Measurements from ENCODE around the gene BANK1. TPM values are rescaled to one million over a fixed set of nuclear protein-coding genes. Genes with fewer than 3 reads are reported as not detected.

BANK1 gene
- total and polyA plus RNA-seq, 2 donors from 2014 or later: 1.8 to 7.4 TPM

DNA sequence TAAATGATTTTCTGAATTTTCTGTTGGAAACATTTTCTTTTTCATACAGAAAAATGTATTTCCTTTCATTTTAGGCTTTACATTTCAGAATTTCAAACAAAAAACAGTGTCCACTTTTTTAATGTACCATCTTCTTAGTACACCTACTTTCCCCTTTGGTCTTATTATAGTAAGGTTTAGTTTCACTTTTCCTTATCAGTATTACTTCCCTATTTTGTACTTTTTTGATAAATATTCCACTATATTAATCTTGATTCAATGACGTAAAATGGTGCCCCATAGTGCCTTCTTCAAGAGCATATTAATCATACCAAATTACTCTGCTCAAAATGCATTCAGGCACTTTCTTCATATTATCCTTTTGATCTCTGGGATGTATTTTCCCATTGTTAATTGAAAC, 52.5 kb downstream of the BANK1 start:
- Histone ChIP-seq H3K4me1 (ENCODE audit: control insufficient read depth in 2 of 3, insufficient read depth in 2 of 3, low read depth in 1 of 3, low read length in 3 of 3) (no peaks in the 10 kb centered on the region), H3K4me3 (ENCODE audit: low read length in 3 of 3) (no peak overlapping the region), H3K9ac (ENCODE audit: low read length in 3 of 3) (no peak overlapping the region), H3K36me3 (ENCODE audit: control insufficient read depth in 2 of 3, insufficient read depth in 3 of 3, low read length in 3 of 3) (no peaks in the 10 kb centered on the region), H3K27ac (ENCODE audit: low read depth in 2 of 2, low read length in 2 of 2) (no peak overlapping the region), H3K9me3 (ENCODE audit: control insufficient read depth in 2 of 3, insufficient read depth in 1 of 3, low read length in 3 of 3) (no peaks in the 10 kb centered on the region), H3K27me3 (ENCODE audit: control insufficient read depth, insufficient read depth, low read length) (no peaks in the 10 kb centered on the region)
- FAIRE-seq (no peak), DNase-seq (no peak)
- TF ChIP-seq, protein P1, sequence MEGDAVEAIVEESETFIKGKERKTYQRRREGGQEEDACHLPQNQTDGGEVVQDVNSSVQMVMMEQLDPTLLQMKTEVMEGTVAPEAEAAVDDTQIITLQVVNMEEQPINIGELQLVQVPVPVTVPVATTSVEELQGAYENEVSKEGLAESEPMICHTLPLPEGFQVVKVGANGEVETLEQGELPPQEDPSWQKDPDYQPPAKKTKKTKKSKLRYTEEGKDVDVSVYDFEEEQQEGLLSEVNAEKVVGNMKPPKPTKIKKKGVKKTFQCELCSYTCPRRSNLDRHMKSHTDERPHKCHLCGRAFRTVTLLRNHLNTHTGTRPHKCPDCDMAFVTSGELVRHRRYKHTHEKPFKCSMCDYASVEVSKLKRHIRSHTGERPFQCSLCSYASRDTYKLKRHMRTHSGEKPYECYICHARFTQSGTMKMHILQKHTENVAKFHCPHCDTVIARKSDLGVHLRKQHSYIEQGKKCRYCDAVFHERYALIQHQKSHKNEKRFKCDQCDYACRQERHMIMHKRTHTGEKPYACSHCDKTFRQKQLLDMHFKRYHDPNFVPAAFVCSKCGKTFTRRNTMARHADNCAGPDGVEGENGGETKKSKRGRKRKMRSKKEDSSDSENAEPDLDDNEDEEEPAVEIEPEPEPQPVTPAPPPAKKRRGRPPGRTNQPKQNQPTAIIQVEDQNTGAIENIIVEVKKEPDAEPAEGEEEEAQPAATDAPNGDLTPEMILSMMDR (IDR thresholded peaks at IDR 0.05; ENCODE audit: borderline replicate concordance, extremely low read depth, insufficient read depth): no peak
- intact Hi-C loops (cut with DNase I): no loop called here

DNA sequence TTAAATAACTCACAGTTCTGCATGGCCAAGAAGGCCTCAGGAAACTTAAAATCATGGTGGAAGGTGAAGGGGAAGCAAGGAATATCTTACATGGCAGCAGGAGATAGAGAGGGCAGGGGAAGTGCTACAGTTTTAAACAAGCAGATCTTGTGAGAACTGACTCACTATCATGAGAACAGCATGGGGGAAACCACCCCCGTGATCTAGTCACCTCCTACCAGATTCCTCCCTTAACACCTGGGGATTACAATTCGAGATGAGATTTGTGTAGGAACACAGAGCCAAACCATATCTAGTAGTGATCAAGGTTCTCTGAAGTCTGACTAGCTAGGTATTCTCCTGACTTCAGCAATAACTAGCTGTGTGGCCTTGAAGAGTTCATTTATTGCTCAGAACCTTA, 56.0 kb downstream of the BANK1 start:
- H3K4me1 ChIP-seq (ENCODE audit: control insufficient read depth in 2 of 3, insufficient read depth in 2 of 3, low read depth in 1 of 3, low read length in 3 of 3): no peaks in the 10 kb centered on the region
- DNase-seq: no peak
- H3K36me3 ChIP-seq (ENCODE audit: control insufficient read depth in 2 of 3, insufficient read depth in 3 of 3, low read length in 3 of 3): no peaks in the 10 kb centered on the region
- H3K4me3 ChIP-seq (ENCODE audit: low read length in 3 of 3): no peak overlapping the region
- no peaks in the 10 kb centered on the region for H3K9me3 ChIP-seq (ENCODE audit: control insufficient read depth in 2 of 3, insufficient read depth in 1 of 3, low read length in 3 of 3)
- FAIRE-seq: no peak
- H3K9ac ChIP-seq (ENCODE audit: low read length in 3 of 3): no peak overlapping the region
- intact Hi-C loops (cut with DNase I): no loop called here
- H3K27me3 ChIP-seq (ENCODE audit: control insufficient read depth, insufficient read depth, low read length): no peaks in the 10 kb centered on the region
- TF ChIP-seq, protein P1 (IDR thresholded peaks at IDR 0.05; ENCODE audit: borderline replicate concordance, extremely low read depth, insufficient read depth): no peak
- no peak overlapping the region for H3K27ac ChIP-seq (ENCODE audit: low read depth in 2 of 2, low read length in 2 of 2)

DNA sequence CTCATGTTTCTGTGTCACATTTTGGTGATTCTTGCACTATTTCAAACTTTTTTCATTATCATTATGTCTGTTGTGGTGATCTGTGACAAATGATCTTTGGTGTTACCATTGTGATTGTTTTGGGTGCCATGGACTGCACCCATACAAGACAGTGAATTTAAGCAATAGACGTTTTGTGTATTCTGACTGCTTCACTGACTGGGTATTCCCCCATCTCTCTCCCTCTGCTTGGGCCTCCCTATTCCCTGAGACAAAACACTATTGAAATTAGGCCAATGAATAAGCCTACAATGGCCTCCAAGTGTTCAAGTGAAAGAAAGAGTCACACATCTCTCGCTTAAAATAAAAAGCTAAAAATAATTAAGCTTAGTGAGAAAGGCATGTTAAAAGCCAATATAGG, 60.2 kb downstream of the BANK1 start:
- DNase-seq: no peak
- Histone ChIP-seq H3K9ac (ENCODE audit: low read length in 3 of 3) (no peak overlapping the region), H3K27me3 (ENCODE audit: control insufficient read depth, insufficient read depth, low read length) (no peaks in the 10 kb centered on the region), H3K4me3 (ENCODE audit: low read length in 3 of 3) (no peak overlapping the region), H3K9me3 (ENCODE audit: control insufficient read depth in 2 of 3, insufficient read depth in 1 of 3, low read length in 3 of 3) (no peaks in the 10 kb centered on the region), H3K36me3 (ENCODE audit: control insufficient read depth in 2 of 3, insufficient read depth in 3 of 3, low read length in 3 of 3) (no peaks in the 10 kb centered on the region), H3K4me1 (ENCODE audit: control insufficient read depth in 2 of 3, insufficient read depth in 2 of 3, low read depth in 1 of 3, low read length in 3 of 3) (no peaks in the 10 kb centered on the region), H3K27ac (ENCODE audit: low read depth in 2 of 2, low read length in 2 of 2) (no peak overlapping the region)
- no peak for FAIRE-seq
- TF ChIP-seq, protein P1 (IDR thresholded peaks at IDR 0.05; ENCODE audit: borderline replicate concordance, extremely low read depth, insufficient read depth): no peak
- intact Hi-C loops (cut with DNase I): no loop called here

DNA sequence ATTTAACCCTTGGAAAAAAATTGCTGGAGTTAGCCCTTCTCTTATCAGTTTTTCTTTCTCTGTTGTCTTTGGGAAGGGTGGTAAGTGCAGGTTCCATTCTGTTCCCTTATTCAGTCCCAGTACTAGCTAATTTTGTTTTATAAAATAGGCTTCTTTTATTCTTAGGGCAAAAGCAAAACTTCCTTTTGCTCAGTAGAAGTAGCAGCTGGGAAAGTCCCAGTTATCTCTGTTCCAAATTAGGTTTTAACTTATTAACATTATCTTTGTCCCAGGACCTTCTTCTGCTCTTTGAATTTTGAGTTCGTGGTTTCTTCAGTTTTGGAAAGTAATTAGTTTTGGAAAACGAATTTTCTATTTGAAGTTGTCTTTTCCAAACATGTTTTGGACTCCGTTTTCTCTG, 61.1 kb downstream of the BANK1 start:
- Histone ChIP-seq H3K9me3 (ENCODE audit: control insufficient read depth in 2 of 3, insufficient read depth in 1 of 3, low read length in 3 of 3) (no peaks in the 10 kb centered on the region), H3K4me1 (ENCODE audit: control insufficient read depth in 2 of 3, insufficient read depth in 2 of 3, low read depth in 1 of 3, low read length in 3 of 3) (no peaks in the 10 kb centered on the region), H3K4me3 (ENCODE audit: low read length in 3 of 3) (no peak overlapping the region), H3K27me3 (ENCODE audit: control insufficient read depth, insufficient read depth, low read length) (no peaks in the 10 kb centered on the region), H3K27ac (ENCODE audit: low read depth in 2 of 2, low read length in 2 of 2) (no peak overlapping the region), H3K9ac (ENCODE audit: low read length in 3 of 3) (no peak overlapping the region), H3K36me3 (ENCODE audit: control insufficient read depth in 2 of 3, insufficient read depth in 3 of 3, low read length in 3 of 3) (no peaks in the 10 kb centered on the region)
- TF ChIP-seq, protein P1 (IDR thresholded peaks at IDR 0.05; ENCODE audit: borderline replicate concordance, extremely low read depth, insufficient read depth): no peak
- DNase-seq: no peak
- intact Hi-C loops (cut with DNase I): no loop called here
- FAIRE-seq: no peak
